HEK293T (cell line): Measurements from ENCODE around the gene TGM6.

Experiments
- ARNT ChIP-seq: fragments of 450-650 bp; IDR thresholded peaks from 2 replicates; pipeline ENCODE4 v1.6.1; 2017; ENCODE audit warnings: mild to moderate bottlenecking
- BHLHE40 ChIP-seq: fragments of 450-650 bp; IDR thresholded peaks from 2 replicates; pipeline ENCODE4 v1.6.1; 2016; ENCODE audit warnings: mild to moderate bottlenecking, moderate library complexity, borderline replicate concordance
- ELF4 ChIP-seq: fragments of 450-650 bp; IDR thresholded peaks from 2 replicates; pipeline ENCODE4 v1.6.1; 2017; ENCODE audit warnings: antibody characterized with exemption
- FOXA1 ChIP-seq: fragments of 450-650 bp; IDR thresholded peaks from 2 replicates; pipeline ENCODE4 v1.6.1; 2016; ENCODE audit warnings: mild to moderate bottlenecking
- FOXM1 ChIP-seq: fragments of 450-650 bp; IDR thresholded peaks from 2 replicates; pipeline ENCODE4 v1.6.1; 2017; ENCODE audit warnings: mild to moderate bottlenecking, borderline replicate concordance
- HDGF ChIP-seq: fragments of 450-650 bp; IDR thresholded peaks from 2 replicates; pipeline ENCODE4 v1.6.1; 2017; ENCODE audit warnings: antibody characterized with exemption, borderline replicate concordance
- LEF1 ChIP-seq: fragments of 450-650 bp; IDR thresholded peaks from 2 replicates; pipeline ENCODE4 v1.6.1; 2017; ENCODE audit warnings: mild to moderate bottlenecking, borderline replicate concordance
- SP1 ChIP-seq: fragments of 450-650 bp; IDR thresholded peaks from 2 replicates; pipeline ENCODE4 v1.6.1; 2017
- SUZ12 ChIP-seq: fragments of 450-650 bp; IDR thresholded peaks from 2 replicates; pipeline ENCODE4 v1.6.1; 2016; ENCODE audit warnings: mild to moderate bottlenecking

GRCh38 chr20:2365091-2365490 lies 15.6 kb upstream of the TGM6 start:
- TF ChIP-seq FOXA1 (no peak), SUZ12 (no peak), ARNT (no peak), ELF4 (no peak), HDGF (no peak), BHLHE40 (no peak), FOXM1 (no peak), SP1 (no peak), LEF1 (no peak)
